ENCODE results near the gene SLC5A5. TPM values are rescaled to one million over a fixed set of nuclear protein-coding genes. Genes with fewer than 3 reads are reported as not detected.

The SLC5A5 gene
- total and polyA plus RNA-seq, 8 donors: 0.02 to 0.16 TPM; not detected in 6

GRCh38 chr19:17841810-17842662 lies 29.7 kb upstream of the SLC5A5 start:
- TF ChIP-seq CTCF (IDR thresholded peaks at IDR 0.05): no peak
- no peaks in the 10 kb centered on the region for H3K36me3 ChIP-seq
- no peaks in the 10 kb centered on the region for H3K27me3 ChIP-seq
- whole genome bisulfite sequencing, 2 donors: 9 to 10% methylated on average over 54 to 56 of the region's 56 CpGs
- ATAC-seq (peak; percentile 77 to 94 (median 86)), DNase-seq (peak; percentile 71 to 89 (median 86)), FAIRE-seq (no peak)
- no peak overlapping the region for H3K27ac ChIP-seq
- no peaks in the 10 kb centered on the region for H3K9me3 ChIP-seq
- peak overlapping the region in 2 of 4 donors; percentile 11 to 29 for H3K4me3 ChIP-seq
- intact Hi-C loops (cut with DNase I): loop anchor here in 1 of 3 donors (10.0 kb wide), 1 partner anchor 137 kb away; no protein-coding TSS in a partner anchor
- peaks cover 0 to 4% (median 0%) of the 10 kb centered on the region in 3 donors for H3K4me1 ChIP-seq

DNA sequence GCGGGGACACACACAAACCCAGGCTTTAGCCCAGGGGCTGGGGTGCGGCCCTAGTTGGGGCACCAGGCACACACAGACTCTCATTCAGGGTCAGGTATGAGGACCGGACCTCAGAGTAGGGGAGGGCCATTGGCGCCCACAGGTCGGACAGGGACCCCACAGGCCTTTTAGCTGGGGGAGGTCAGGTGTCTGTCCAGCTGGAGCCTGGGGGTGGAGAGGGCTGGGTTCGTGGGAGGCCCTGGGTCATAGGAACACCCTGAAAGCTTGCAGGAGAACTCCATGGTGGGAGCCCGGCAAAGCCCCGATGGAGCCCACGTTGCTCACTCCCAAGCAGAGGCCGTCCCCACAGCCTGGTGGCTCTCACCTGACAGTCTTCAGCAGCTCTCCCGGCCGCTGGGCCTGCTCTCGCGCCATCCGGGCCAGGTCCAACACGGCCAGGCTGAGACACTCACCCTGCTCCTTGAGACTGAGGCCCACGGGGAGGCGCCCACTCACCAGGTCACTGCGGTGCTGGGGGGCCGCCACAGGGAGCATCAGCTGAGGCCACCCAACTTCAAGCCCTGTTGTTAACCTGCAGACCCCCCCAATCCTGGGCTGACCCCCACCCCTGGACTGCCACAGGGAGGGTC lies 29.0 kb upstream of the SLC5A5 start:
- FAIRE-seq (no peak), ATAC-seq (peak in 1 of 4 donors; percentile 26), DNase-seq (peak in 1 of 6 donors; percentile 40)
- 52 to 53% methylated on average over 19 to 20 of the region's 20 CpGs for WGBS, 2 donors
- no peaks in the 10 kb centered on the region for H3K27me3 ChIP-seq
- peaks cover 0 to 4% (median 0%) of the 10 kb centered on the region in 3 donors for H3K4me1 ChIP-seq
- intact Hi-C loops (cut with DNase I): loop anchor here in 1 of 3 donors (10.0 kb wide), 1 partner anchor 138 kb away; no protein-coding TSS in a partner anchor
- TF ChIP-seq CTCF (IDR thresholded peaks at IDR 0.05): no peak
- peak overlapping the region in 2 of 4 donors; percentile 11 to 29 for H3K4me3 ChIP-seq
- H3K27ac ChIP-seq: no peak overlapping the region
- H3K9me3 ChIP-seq: no peaks in the 10 kb centered on the region
- no peaks in the 10 kb centered on the region for H3K36me3 ChIP-seq

DNA sequence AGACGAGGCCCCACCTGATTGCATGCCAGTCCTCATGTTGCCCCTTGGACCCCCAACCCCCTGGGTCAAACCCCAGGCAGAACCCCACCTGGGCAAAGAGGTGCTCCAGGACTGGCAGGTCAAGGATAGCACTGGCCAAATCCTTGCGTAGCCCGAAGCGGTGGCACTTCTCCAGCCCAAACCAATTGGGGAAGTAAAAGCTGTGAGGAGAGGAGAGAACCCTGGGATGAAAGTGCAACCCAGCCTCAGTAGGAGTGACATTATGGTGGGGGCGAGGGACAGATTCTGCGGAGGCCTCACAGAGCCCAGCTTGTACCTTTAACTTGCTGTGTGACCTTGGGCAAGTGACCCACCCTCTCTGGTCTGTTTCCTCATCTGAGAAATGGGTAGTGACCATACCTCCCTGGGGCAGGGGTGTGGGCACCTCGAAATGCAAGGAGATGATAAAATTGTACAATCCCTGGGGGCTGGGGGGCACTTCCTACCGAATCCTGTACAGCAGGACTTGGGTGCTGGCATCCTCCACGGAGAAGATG lies 28.4 kb upstream of the SLC5A5 start:
- Histone ChIP-seq H3K4me1 (peaks cover 0 to 4% (median 0%) of the 10 kb centered on the region in 3 donors), H3K9me3 (no peaks in the 10 kb centered on the region), H3K36me3 (no peaks in the 10 kb centered on the region), H3K27me3 (no peaks in the 10 kb centered on the region), H3K27ac (no peak overlapping the region), H3K4me3 (no peak overlapping the region)
- intact Hi-C loops (cut with DNase I): loop anchor here in 1 of 3 donors (10.0 kb wide), 1 partner anchor 139 kb away; no protein-coding TSS in a partner anchor
- DNase-seq (no peak), FAIRE-seq (no peak), ATAC-seq (no peak)
- TF ChIP-seq CTCF (IDR thresholded peaks at IDR 0.05): no peak
- 61 to 72% methylated on average over 9 of the region's 9 CpGs for WGBS, 2 donors

DNA sequence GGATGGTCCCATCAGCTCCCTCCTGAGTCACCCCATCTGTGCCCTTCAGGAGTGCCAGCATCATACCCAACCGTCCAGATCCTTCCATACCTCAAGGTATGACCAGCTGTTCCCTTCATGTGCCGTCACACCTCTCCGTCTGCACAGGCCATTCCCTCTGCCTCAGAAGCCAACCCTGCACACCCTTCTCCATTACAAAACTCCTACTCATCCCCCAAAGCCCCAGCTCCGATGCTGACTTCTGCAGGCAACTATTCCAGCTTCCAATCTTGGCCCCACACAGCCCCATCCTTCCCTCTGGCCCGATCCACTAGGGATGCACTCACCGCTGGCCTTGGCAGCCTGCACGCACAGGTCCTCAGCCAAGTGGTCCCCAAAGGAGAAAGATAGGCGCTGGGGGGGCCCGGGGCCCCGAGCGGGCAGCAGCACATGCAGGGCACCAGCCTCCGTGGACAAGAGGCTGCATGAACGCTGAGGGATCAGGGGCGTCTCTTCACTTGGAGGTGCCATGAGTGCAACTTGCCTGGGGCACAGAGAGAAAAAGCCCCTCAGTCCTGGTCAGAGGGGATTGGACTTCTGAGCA lies 27.7 kb upstream of the SLC5A5 start:
- H3K36me3 ChIP-seq: no peaks in the 10 kb centered on the region
- no peak overlapping the region for H3K4me3 ChIP-seq
- peaks cover 0 to 4% (median 0%) of the 10 kb centered on the region in 3 donors for H3K4me1 ChIP-seq

More for the DNA sequence above, 27.7 kb upstream of the SLC5A5 start:
- FAIRE-seq: no peak
- no peak for DNase-seq
- H3K9me3 ChIP-seq: no peaks in the 10 kb centered on the region
- no peak for ATAC-seq
- no peak for TF ChIP-seq CTCF (IDR thresholded peaks at IDR 0.05)
- intact Hi-C loops (cut with DNase I): loop anchor here in 1 of 3 donors (10.0 kb wide), 1 partner anchor 139 kb away; no protein-coding TSS in a partner anchor
- 75 to 83% methylated on average over 14 of the region's 14 CpGs for WGBS, 2 donors
- H3K27me3 ChIP-seq: no peaks in the 10 kb centered on the region
- no peak overlapping the region for H3K27ac ChIP-seq

Data from pancreas (tissue), 10 donors.